Activated CD4-positive, alpha-beta T cell treated with anti-CD3 and anti-CD28 coated beads, Interleukin-2, amount 50 U/mL, for 48 hours (primary cell): Measurements from ENCODE around the gene KNCN.

ENCODE experiments used
- DNase-seq, 2 experiments: peaks; one replicate each; pipeline ENCODE4 v3.0.0-alpha.2; 2020

The KNCN gene

DNA sequence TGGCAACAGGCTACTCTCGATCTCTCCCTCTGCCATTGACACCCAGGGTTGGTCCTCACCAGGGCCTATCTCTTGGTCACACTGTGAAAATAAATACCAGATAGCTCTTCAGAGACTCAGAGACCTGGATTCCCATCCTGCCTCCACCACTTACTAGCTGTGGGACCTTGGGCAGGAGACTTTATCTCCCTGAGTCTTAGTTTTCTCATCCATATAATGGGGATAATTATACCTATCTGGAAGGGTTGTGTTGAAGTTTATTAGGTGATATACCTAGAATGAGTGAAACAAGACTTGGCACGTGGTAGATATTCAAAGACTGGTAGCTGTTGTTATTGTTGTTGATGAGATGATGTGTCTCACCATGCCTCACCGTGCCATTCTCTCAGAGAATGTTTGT is 54.4 kb downstream of the KNCN start:
- DNase-seq: no peak

DNA sequence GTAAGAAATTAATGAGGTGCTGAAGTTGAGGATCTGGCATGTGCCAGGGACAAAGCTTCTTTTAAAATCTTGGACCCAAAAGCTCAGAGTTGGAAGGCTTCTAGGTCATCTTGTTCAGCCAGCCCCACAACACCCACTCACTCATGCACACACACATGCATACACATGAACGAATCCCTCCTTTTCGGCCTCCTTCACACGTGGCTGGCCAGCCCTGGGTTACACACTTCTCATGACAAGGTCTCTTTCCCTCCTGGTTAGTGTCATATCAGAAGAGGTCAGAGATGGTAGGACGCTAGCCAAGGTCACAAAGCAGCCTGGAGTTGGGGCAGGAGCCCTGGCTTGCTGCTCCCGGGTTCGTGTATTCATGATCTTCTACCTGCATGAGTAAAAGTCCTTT is 54.9 kb downstream of the KNCN start:
- DNase-seq: no peak

- no peak for DNase-seq
Observed at GRCh38 chr1:46495778-46496177, 55.7 kb downstream of the KNCN start.
